Suprapubic skin (tissue), 4 donors: Measurements from ENCODE around the gene ADGRF1. TPM values are rescaled to one million over a fixed set of nuclear protein-coding genes. Genes with fewer than 3 reads are reported as not detected.

Source experiments
- DNase-seq, 2 donors: peaks; one replicate each; pipeline ENCODE4 v3.0.0-alpha.2; 2019; ENCODE audit warnings: low spot score in 2 of 2
- H3K27ac ChIP-seq: fragments of 200-600 bp; sonication (generic); one replicate; pipeline ENCODE4 v1.5.1; 2019
- H3K27me3 ChIP-seq: fragments of 200-600 bp; sonication (generic); one replicate; pipeline ENCODE4 v1.5.1; 2019
- H3K36me3 ChIP-seq: fragments of 200-600 bp; sonication (generic); one replicate; pipeline ENCODE4 v1.5.1; 2019
- H3K4me1 ChIP-seq: fragments of 200-600 bp; sonication (generic); one replicate; pipeline ENCODE4 v1.5.1; 2019
- H3K4me3 ChIP-seq: fragments of 200-600 bp; sonication (generic); one replicate; pipeline ENCODE4 v1.5.1; 2019; ENCODE audit warnings: mild to moderate bottlenecking
- H3K9me3 ChIP-seq: fragments of 200-600 bp; sonication (generic); one replicate; pipeline ENCODE4 v1.5.1; 2019
- EP300 ChIP-seq: sonication (generic); formaldehyde crosslinking; IDR thresholded peaks from one replicate; pipeline ENCODE4 v1.6.1; 2017; ENCODE audit warnings: antibody characterized with exemption
- POLR2AphosphoS5 ChIP-seq, 3 donors: sonication (generic); formaldehyde crosslinking; IDR thresholded peaks; one replicate each; pipeline ENCODE4 v1.6.1; 2017; ENCODE audit warnings: antibody characterized with exemption in 3 of 3
- WGBS: methylation state at CpG from one replicate; pipeline ENCODE4 v1.1.5; 2018; 5-methylcytosine and 5-hydroxymethylcytosine counted together
- total RNA-seq, 4 donors: library from RNA; depleted of rRNA; stranded (reverse); fragments of >200 nt; gene quantifications; one replicate each; pipeline ENCODE4 v1.1.0, GENCODE V29; 2016

Gene ADGRF1
- total RNA-seq, 4 donors from 2014 or later = 0.31 to 0.42 TPM; not detected in 2

GRCh38 chr6:46948699-46949098 is 93.4 kb downstream of the ADGRF1 start:
- TF ChIP-seq POLR2AphosphoS5 (IDR thresholded peaks at IDR 0.05) = peak in 1 of 3 donors; percentile 20
- no peak for TF ChIP-seq EP300
- H3K4me3 ChIP-seq = no peak overlapping the region
- DNase-seq = no peak
- H3K27ac ChIP-seq = no peak overlapping the region
- no peaks in the 10 kb centered on the region for H3K36me3 ChIP-seq
- 84% methylated on average over 8 of the region's 8 CpGs for WGBS
- no peaks in the 10 kb centered on the region for H3K27me3 ChIP-seq
- no peaks in the 10 kb centered on the region for H3K4me1 ChIP-seq
- H3K9me3 ChIP-seq = no peaks in the 10 kb centered on the region

Other genes with a start within 250 kb of the ADGRF1 start
- under 1 TPM in 2 of 4 donors, not detected in 2; 0.30 to 0.34 TPM for gene MEP1A, start 248.9 kb downstream of the ADGRF1 start, total RNA-seq
- 10 to 100 TPM in 2 of 4 donors, 1 to 10 TPM in 2; 4.4 to 13.0 (median 8.4) TPM for gene ADGRF5, start 120.4 kb downstream of the ADGRF1 start, total RNA-seq